ENCODE results near the gene TAPBP.
A peak's percentile ranks its signal among the peaks of the same experiment; 100 is the strongest.
"Not testable (repeated sequence)": the region's sequence is repeated elsewhere in the genome, so short reads cannot be mapped to it uniquely, and the experiment has no call there.

TAPBP gene

GRCh38 chr6:33313709-33314514 is at the start of gene TAPBP:
Gene TAPBP (minus strand): TSS chr6:33314078. CDS start chr6:33314041, 37 bp downstream.
- H3K36me3 Mint-ChIP-seq (ENCODE audit: low read depth), result peaks cover 76% of the 10 kb centered on the region
- no peaks in the 10 kb centered on the region for H3K27me3 Mint-ChIP-seq
- peak within 1 kb of the TSS; percentile 99 for H3K4me3 Mint-ChIP-seq
- DNase-seq, result peak; percentile 88
- H3K27ac Mint-ChIP-seq, result peak within 1 kb of the TSS; percentile 99
- no peaks in the 10 kb centered on the region for H3K9me3 Mint-ChIP-seq
- H3K4me1 Mint-ChIP-seq (ENCODE audit: low read depth), result peaks cover 61% of the 10 kb centered on the region

- not testable (repeated sequence) for H3K36me3 Mint-ChIP-seq (ENCODE audit: low read depth); H3K4me1 Mint-ChIP-seq (ENCODE audit: low read depth); H3K9me3 Mint-ChIP-seq; H3K4me3 Mint-ChIP-seq; DNase-seq; H3K27ac Mint-ChIP-seq; H3K27me3 Mint-ChIP-seq
Observed at GRCh38 chr6:33363486-33363885, 49.6 kb upstream of the TAPBP start.

GRCh38 chr6:33359331-33359730 is 45.5 kb upstream of the TAPBP start:
- no peaks in the 10 kb centered on the region for H3K9me3 Mint-ChIP-seq
- H3K27ac Mint-ChIP-seq, result no peak overlapping the region
- no peaks in the 10 kb centered on the region for H3K4me1 Mint-ChIP-seq (ENCODE audit: low read depth)
- H3K27me3 Mint-ChIP-seq, result no peaks in the 10 kb centered on the region
- DNase-seq, result no peak
- H3K36me3 Mint-ChIP-seq (ENCODE audit: low read depth), result no peaks in the 10 kb centered on the region
- H3K4me3 Mint-ChIP-seq, result no peak overlapping the region

- H3K4me1 Mint-ChIP-seq (ENCODE audit: low read depth); H3K9me3 Mint-ChIP-seq; DNase-seq; H3K4me3 Mint-ChIP-seq; H3K27me3 Mint-ChIP-seq; H3K27ac Mint-ChIP-seq; H3K36me3 Mint-ChIP-seq (ENCODE audit: low read depth): not testable (repeated sequence)
Observed at GRCh38 chr6:33357160-33357871, 43.4 kb upstream of the TAPBP start.

- DNase-seq, result no peak
- Mint-ChIP-seq H3K4me1 (ENCODE audit: low read depth) (no peaks in the 10 kb centered on the region), H3K27me3 (no peaks in the 10 kb centered on the region), H3K36me3 (ENCODE audit: low read depth) (no peaks in the 10 kb centered on the region), H3K4me3 (no peak overlapping the region), H3K9me3 (no peaks in the 10 kb centered on the region), H3K27ac (no peak overlapping the region)
Observed at GRCh38 chr6:33356295-33356694, 42.4 kb upstream of the TAPBP start.

- not testable (repeated sequence) for H3K9me3 Mint-ChIP-seq, H3K4me3 Mint-ChIP-seq
Observed at GRCh38 chr6:33355860-33356259, 42.0 kb upstream of the TAPBP start.

GRCh38 chr6:33347816-33348215 is 33.9 kb upstream of the TAPBP start:
- no peaks in the 10 kb centered on the region for H3K9me3 Mint-ChIP-seq
- no peak overlapping the region for H3K4me3 Mint-ChIP-seq
- no peaks in the 10 kb centered on the region for H3K36me3 Mint-ChIP-seq (ENCODE audit: low read depth)
- no peak for DNase-seq
- no peak overlapping the region for H3K27ac Mint-ChIP-seq
- H3K27me3 Mint-ChIP-seq, result no peaks in the 10 kb centered on the region
- peaks cover 22% of the 10 kb centered on the region for H3K4me1 Mint-ChIP-seq (ENCODE audit: low read depth)

More at GRCh38 chr6:33355860-33356259, 42.0 kb upstream of the TAPBP start:
- not testable (repeated sequence) for H3K36me3 Mint-ChIP-seq (ENCODE audit: low read depth); H3K27ac Mint-ChIP-seq; H3K27me3 Mint-ChIP-seq; H3K4me1 Mint-ChIP-seq (ENCODE audit: low read depth); DNase-seq

GRCh38 chr6:33346972-33347371 is 33.1 kb upstream of the TAPBP start:
- peaks cover 22% of the 10 kb centered on the region for H3K4me1 Mint-ChIP-seq (ENCODE audit: low read depth)
- not testable (repeated sequence) for H3K27me3 Mint-ChIP-seq; H3K27ac Mint-ChIP-seq; DNase-seq; H3K36me3 Mint-ChIP-seq (ENCODE audit: low read depth); H3K9me3 Mint-ChIP-seq; H3K4me3 Mint-ChIP-seq

- peak overlapping the region; percentile 70 for H3K4me3 Mint-ChIP-seq
- no peaks in the 10 kb centered on the region for H3K9me3 Mint-ChIP-seq
- H3K27me3 Mint-ChIP-seq, result no peaks in the 10 kb centered on the region
- peak overlapping the region; percentile 87 for H3K27ac Mint-ChIP-seq
- H3K4me1 Mint-ChIP-seq (ENCODE audit: low read depth), result peaks cover 22% of the 10 kb centered on the region
- DNase-seq, result peak; percentile 65
- no peaks in the 10 kb centered on the region for H3K36me3 Mint-ChIP-seq (ENCODE audit: low read depth)
Observed at GRCh38 chr6:33344701-33345697, 31.1 kb upstream of the TAPBP start.

GRCh38 chr6:33343953-33344611 is 30.2 kb upstream of the TAPBP start:
- peak overlapping the region; percentile 40 for H3K4me3 Mint-ChIP-seq
- DNase-seq, result peak; percentile 41
- H3K27ac Mint-ChIP-seq, result peak overlapping the region; percentile 54

GRCh38 chr6:33343606-33343952 is 29.7 kb upstream of the TAPBP start:
- not testable (repeated sequence) for H3K27me3 Mint-ChIP-seq
- H3K27ac Mint-ChIP-seq, result peak overlapping the region; percentile 54
- peaks cover 22% of the 10 kb centered on the region for H3K4me1 Mint-ChIP-seq (ENCODE audit: low read depth)

More at GRCh38 chr6:33343953-33344611, 30.2 kb upstream of the TAPBP start:
- Mint-ChIP-seq H3K9me3 (no peaks in the 10 kb centered on the region), H3K4me1 (ENCODE audit: low read depth) (peaks cover 22% of the 10 kb centered on the region), H3K36me3 (ENCODE audit: low read depth) (no peaks in the 10 kb centered on the region), H3K27me3 (no peaks in the 10 kb centered on the region)

GRCh38 chr6:33339193-33339592 is 25.3 kb upstream of the TAPBP start:
- Mint-ChIP-seq H3K4me3 (no peak overlapping the region), H3K27ac (no peak overlapping the region), H3K4me1 (ENCODE audit: low read depth) (peaks cover 11% of the 10 kb centered on the region), H3K27me3 (no peaks in the 10 kb centered on the region), H3K9me3 (no peaks in the 10 kb centered on the region), H3K36me3 (ENCODE audit: low read depth) (no peaks in the 10 kb centered on the region)
- DNase-seq, result no peak

More at GRCh38 chr6:33343606-33343952, 29.7 kb upstream of the TAPBP start:
- not testable (repeated sequence) for H3K36me3 Mint-ChIP-seq (ENCODE audit: low read depth); H3K9me3 Mint-ChIP-seq
- DNase-seq, result peak; percentile 38
- H3K4me3 Mint-ChIP-seq, result peak overlapping the region; percentile 40

GRCh38 chr6:33336495-33336894 is 22.6 kb upstream of the TAPBP start:
- H3K27ac Mint-ChIP-seq, result no peak overlapping the region
- no peak overlapping the region for H3K4me3 Mint-ChIP-seq
- H3K4me1 Mint-ChIP-seq (ENCODE audit: low read depth), result peaks cover 15% of the 10 kb centered on the region
- no peaks in the 10 kb centered on the region for H3K36me3 Mint-ChIP-seq (ENCODE audit: low read depth)
- DNase-seq, result no peak
- no peaks in the 10 kb centered on the region for H3K9me3 Mint-ChIP-seq
- H3K27me3 Mint-ChIP-seq, result no peaks in the 10 kb centered on the region

GRCh38 chr6:33335916-33336315 is 22.0 kb upstream of the TAPBP start:
- no peaks in the 10 kb centered on the region for H3K27me3 Mint-ChIP-seq
- no peak for DNase-seq
- no peaks in the 10 kb centered on the region for H3K9me3 Mint-ChIP-seq
- no peak overlapping the region for H3K4me3 Mint-ChIP-seq
- H3K27ac Mint-ChIP-seq, result no peak overlapping the region
- H3K36me3 Mint-ChIP-seq (ENCODE audit: low read depth), result no peaks in the 10 kb centered on the region
- H3K4me1 Mint-ChIP-seq (ENCODE audit: low read depth), result peaks cover 15% of the 10 kb centered on the region
